Activated naive CD4-positive, alpha-beta T cell treated with anti-CD3 and anti-CD28 coated beads, Interleukin-2, amount 10 ng/mL, durations not matched to agents 5 hours and 36 hours (primary cell): Measurements from ENCODE around the gene MTAP. TPM values are rescaled to one million over a fixed set of nuclear protein-coding genes. Genes with fewer than 3 reads are reported as not detected.

ENCODE experiments used
- total RNA-seq, 2 experiments: library from RNA; stranded (reverse); gene quantifications; one replicate each; pipeline ENCODE4 v1.2.3, GENCODE V29; 2021

MTAP gene
- total RNA-seq: 10 to 100 TPM; 53.4 to 56.1 TPM

DNA sequence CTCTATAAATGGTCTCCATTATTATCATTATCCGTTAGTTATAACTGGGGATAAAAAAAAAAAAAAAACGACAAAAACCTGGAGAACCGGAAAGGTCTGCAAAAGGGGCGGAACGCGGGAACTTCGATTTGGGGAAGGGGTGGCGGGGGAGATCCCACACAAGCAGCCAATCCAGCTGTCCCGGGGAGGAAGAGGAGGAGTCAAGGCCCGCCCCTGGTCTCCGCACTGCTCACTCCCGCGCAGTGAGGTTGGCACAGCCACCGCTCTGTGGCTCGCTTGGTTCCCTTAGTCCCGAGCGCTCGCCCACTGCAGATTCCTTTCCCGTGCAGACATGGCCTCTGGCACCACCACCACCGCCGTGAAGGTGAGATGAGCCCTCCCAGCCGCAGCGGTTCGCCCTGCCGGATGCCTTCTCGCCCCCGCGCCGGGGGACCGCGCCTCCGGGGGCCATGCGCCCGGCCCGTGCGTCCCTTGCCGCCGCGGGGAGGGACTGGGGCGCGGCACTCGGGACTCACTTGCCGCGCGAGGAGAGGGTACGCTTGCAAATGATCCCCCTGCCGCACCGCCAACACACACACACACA is at the start of gene MTAP:
Gene MTAP, plus strand, starts transcription at position 219 of the 583 bp plus-strand sequence. Its CDS starts 113 bp downstream, at position 332.

Other genes with a start within 250 kb of the MTAP start
- gene CDKN2A, start 191.8 kb downstream of the MTAP start, total RNA-seq: 10 to 100 TPM; 34.2 to 35.1 TPM
- 1 to 10 TPM; 6.4 to 6.6 TPM for gene CDKN2B-AS1, start 192.2 kb downstream of the MTAP start, total RNA-seq
- gene CDKN2B, start 206.7 kb downstream of the MTAP start, total RNA-seq: 1 to 10 TPM; 4.9 to 6.3 TPM